Mesenchymal stem cell (in vitro differentiated cells and primary cell): ENCODE results near the gene SFSWAP. TPM values are rescaled to one million over a fixed set of nuclear protein-coding genes. Genes with fewer than 3 reads are reported as not detected.
"Not testable (repeated sequence)": the region's sequence is repeated elsewhere in the genome, so short reads cannot be mapped to it uniquely, and the experiment has no call there.

Source experiments
- DNase-seq: peaks from one replicate; pipeline ENCODE4 v3.0.0-alpha.2; 2013
- H2AFZ ChIP-seq: one replicate; pipeline ENCODE4 v1.6.1; 2013; ENCODE audit warnings: low read depth, mild to moderate bottlenecking, control low read depth, inconsistent platforms, low read length, moderate library complexity
- H2AK5ac ChIP-seq: 2 replicates; pipeline ENCODE4 v1.6.1; 2013; ENCODE audit warnings: low read length, moderate library complexity, mild to moderate bottlenecking, inconsistent platforms; ENCODE audit not compliant: severe bottlenecking
- H2BK120ac ChIP-seq: one replicate; pipeline ENCODE4 v1.6.1; 2013; ENCODE audit warnings: low read depth, mild to moderate bottlenecking, inconsistent platforms, low read length, moderate library complexity
- H2BK12ac ChIP-seq, 2 experiments: one replicate each; pipeline ENCODE4 v1.6.1; 2013; ENCODE audit warnings: inconsistent platforms in 2 of 2, low read length in 2 of 2, mild to moderate bottlenecking in 2 of 2, moderate library complexity in 2 of 2, control low read depth in 1 of 2
- H2BK15ac ChIP-seq: one replicate; pipeline ENCODE4 v1.6.1; 2013; ENCODE audit warnings: mild to moderate bottlenecking, low read depth, inconsistent platforms; ENCODE audit not compliant: poor library complexity, severe bottlenecking
- H2BK5ac ChIP-seq: 2 replicates; pipeline ENCODE4 v1.6.1; 2013; ENCODE audit warnings: low read depth, mild to moderate bottlenecking, low read length, control low read depth, inconsistent platforms; ENCODE audit not compliant: poor library complexity, severe bottlenecking
- H3K14ac ChIP-seq, 2 experiments: one replicate each; pipeline ENCODE4 v1.6.1; 2013; ENCODE audit warnings: inconsistent platforms in 2 of 2, low read length in 2 of 2, control low read depth in 1 of 2, mild to moderate bottlenecking in 1 of 2, moderate library complexity in 1 of 2
- H3K18ac ChIP-seq, 2 experiments: one replicate each; pipeline ENCODE4 v1.6.1; 2013; ENCODE audit warnings: inconsistent platforms in 2 of 2, low read length in 2 of 2, control low read depth in 1 of 2, low read depth in 1 of 2, mild to moderate bottlenecking in 1 of 2
- H3K23ac ChIP-seq, 2 experiments: one replicate each; pipeline ENCODE4 v1.6.1; 2013; ENCODE audit warnings: inconsistent platforms in 2 of 2, low read length in 2 of 2, mild to moderate bottlenecking in 2 of 2, moderate library complexity in 2 of 2, control low read depth in 1 of 2
- H3K27ac ChIP-seq: 2 replicates; pipeline ENCODE4 v1.5.1; 2013; ENCODE audit warnings: mild to moderate bottlenecking, moderate library complexity, low read length, control low read depth, inconsistent platforms; ENCODE audit not compliant: poor library complexity, severe bottlenecking
- H3K27me3 ChIP-seq, 2 experiments: 2 replicates each; pipeline versions ENCODE4 v1.6.1 to v1.7.0; 2013; ENCODE audit warnings: low read length in 2 of 2, mild to moderate bottlenecking in 2 of 2, moderate library complexity in 2 of 2, control low read depth in 1 of 2, inconsistent platforms in 1 of 2; ENCODE audit not compliant: control insufficient read depth in 1 of 2, insufficient read depth in 1 of 2
- H3K36me3 ChIP-seq, 2 experiments: 2 replicates each; pipeline versions ENCODE4 v1.6.1 to v1.7.0; 2013; ENCODE audit warnings: low read length in 2 of 2, control low read depth in 1 of 2, inconsistent platforms in 1 of 2, low read depth in 1 of 2, mild to moderate bottlenecking in 1 of 2; ENCODE audit not compliant: insufficient read depth in 2 of 2, control insufficient read depth in 1 of 2
- H3K4ac ChIP-seq, 2 experiments: one replicate each; pipeline ENCODE4 v1.6.1; 2013; ENCODE audit warnings: inconsistent platforms in 2 of 2, low read length in 2 of 2, mild to moderate bottlenecking in 2 of 2, moderate library complexity in 2 of 2, control low read depth in 1 of 2, low read depth in 1 of 2
- H3K4me1 ChIP-seq: 2 replicates; pipeline ENCODE4 v1.6.1; 2013; ENCODE audit warnings: low read depth, low read length, control low read depth; ENCODE audit not compliant: control insufficient read depth, insufficient read depth
- H3K4me2 ChIP-seq: 2 replicates; pipeline ENCODE4 v1.6.1; 2013; ENCODE audit warnings: low read length, mild to moderate bottlenecking, inconsistent platforms; ENCODE audit not compliant: poor library complexity, severe bottlenecking
- H3K4me3 ChIP-seq, 2 experiments: 2 replicates each; pipeline versions ENCODE4 v1.5.1 to v1.7.0; 2013; ENCODE audit warnings: low read length in 2 of 2, mild to moderate bottlenecking in 2 of 2, control low read depth in 1 of 2, low read depth in 1 of 2; ENCODE audit not compliant: insufficient read depth in 1 of 2
- H3K79me1 ChIP-seq: replicated peaks from 2 replicates; pipeline ENCODE4 v1.6.1; 2013; ENCODE audit warnings: mild to moderate bottlenecking, control low read depth, low read length, inconsistent platforms; ENCODE audit not compliant: poor library complexity, severe bottlenecking
- H3K9ac ChIP-seq: 2 replicates; pipeline ENCODE4 v1.7.0; 2013; ENCODE audit warnings: mild to moderate bottlenecking, low read length, moderate library complexity
- H3K9me3 ChIP-seq: 2 replicates; pipeline ENCODE4 v1.7.0; 2013; ENCODE audit warnings: mild to moderate bottlenecking, low read length; ENCODE audit not compliant: control insufficient read depth
- H4K8ac ChIP-seq: one replicate; pipeline ENCODE4 v1.6.1; 2013; ENCODE audit warnings: inconsistent platforms, mild to moderate bottlenecking, low read length, moderate library complexity
- H4K91ac ChIP-seq: one replicate; pipeline ENCODE4 v1.6.1; 2013; ENCODE audit warnings: mild to moderate bottlenecking, low read length, inconsistent platforms
- WGBS: methylation state at CpG from one replicate; pipeline ENCODE4 v1.1.7; 2013; ENCODE audit warnings: mixed read lengths; 5-methylcytosine and 5-hydroxymethylcytosine counted together
- polyA plus RNA-seq, 2 experiments: library from polyadenylated mRNA; stranded (reverse); fragments of 200-250 nt; gene quantifications; one replicate each; pipeline ENCODE4 v1.2.3, GENCODE V29; 2013

The SFSWAP gene
- 31.4 TPM for polyA plus RNA-seq (2013, experiment 1 of 2)
- polyA plus RNA-seq (2013, experiment 2 of 2), result 30.6 TPM

GRCh38 chr12:131710464-131711457 lies at the start of gene SFSWAP:
Gene SFSWAP (plus strand): TSS chr12:131711090. CDS start chr12:131711230, 140 bp downstream.
- H3K27ac ChIP-seq, result peak within 1 kb of the TSS; percentile 81
- H2AK5ac ChIP-seq, result no peak within 1 kb of the TSS
- no peak within 1 kb of the TSS for H2BK12ac ChIP-seq
- peak within 1 kb of the TSS; percentile 99 for H2AFZ ChIP-seq
- H3K4me1 ChIP-seq, result peaks cover 8% of the 10 kb centered on the region
- peak within 1 kb of the TSS; percentile 89 to 92 for H3K18ac ChIP-seq
- peak within 1 kb of the TSS; percentile 91 to 99 for H3K4me3 ChIP-seq
- H3K9ac ChIP-seq, result peak within 1 kb of the TSS; percentile 98
- H2BK5ac ChIP-seq, result peak within 1 kb of the TSS; percentile 100
- H4K8ac ChIP-seq, result peak within 1 kb of the TSS; percentile 97
- no peak within 1 kb of the TSS for H2BK15ac ChIP-seq
- peaks cover 11% of the 10 kb centered on the region for H3K79me1 ChIP-seq
- H3K4ac ChIP-seq, result peak within 1 kb of the TSS; percentile 79 to 81
- peaks cover 3% of the 10 kb centered on the region for H3K9me3 ChIP-seq
- H3K14ac ChIP-seq, result no peak within 1 kb of the TSS
- peak within 1 kb of the TSS; percentile 79 for H3K4me2 ChIP-seq
- H2BK120ac ChIP-seq, result peak within 1 kb of the TSS; percentile 91
- H3K27me3 ChIP-seq, result no peaks in the 10 kb centered on the region
- peak; percentile 85 for DNase-seq
- under 1% methylated on average over 81 of the region's 90 CpGs for WGBS
- peaks cover 11 to 23% of the 10 kb centered on the region in 2 experiments for H3K36me3 ChIP-seq
- H3K23ac ChIP-seq, result peak within 1 kb of the TSS in 1 of 2 experiments; percentile 68
- H4K91ac ChIP-seq, result peak within 1 kb of the TSS; percentile 77

GRCh38 chr12:131661170-131661985 lies 49.5 kb upstream of the SFSWAP start:
- H2BK12ac ChIP-seq, H3K27ac ChIP-seq, H3K18ac ChIP-seq, DNase-seq, H2AFZ ChIP-seq, H2BK5ac ChIP-seq, H3K4me2 ChIP-seq, H4K91ac ChIP-seq, H3K27me3 ChIP-seq, H3K4ac ChIP-seq, H3K79me1 ChIP-seq, H3K4me1 ChIP-seq, H3K4me3 ChIP-seq, H2BK15ac ChIP-seq, H3K23ac ChIP-seq, H3K36me3 ChIP-seq, H2AK5ac ChIP-seq, H3K9me3 ChIP-seq, H2BK120ac ChIP-seq, H3K9ac ChIP-seq, H4K8ac ChIP-seq, H3K14ac ChIP-seq: not testable (repeated sequence)
- WGBS, result no CpG with 5 or more reads among the region's 78 CpGs

- H3K14ac ChIP-seq, H3K4me3 ChIP-seq, H4K91ac ChIP-seq, H3K9me3 ChIP-seq, H3K4me2 ChIP-seq, H2BK120ac ChIP-seq, H2AK5ac ChIP-seq, H3K9ac ChIP-seq, H2BK12ac ChIP-seq, H3K18ac ChIP-seq, H2BK15ac ChIP-seq, H3K4me1 ChIP-seq, H3K4ac ChIP-seq, H2BK5ac ChIP-seq, DNase-seq, H3K79me1 ChIP-seq, H3K36me3 ChIP-seq, H2AFZ ChIP-seq, H3K23ac ChIP-seq, H3K27me3 ChIP-seq, H4K8ac ChIP-seq, H3K27ac ChIP-seq: not testable (repeated sequence)
- WGBS, result no CpG with 5 or more reads among the region's 28 CpGs
Measured at GRCh38 chr12:131661986-131662288, 49.0 kb upstream of the SFSWAP start.

GRCh38 chr12:131662346-131662745 lies 48.5 kb upstream of the SFSWAP start:
- not testable (repeated sequence) for H3K27me3 ChIP-seq, H4K91ac ChIP-seq, H3K18ac ChIP-seq, H3K4me2 ChIP-seq, H3K4me3 ChIP-seq, H3K14ac ChIP-seq, H2BK12ac ChIP-seq, H3K9ac ChIP-seq, H2AFZ ChIP-seq, H2AK5ac ChIP-seq, H2BK5ac ChIP-seq, H3K23ac ChIP-seq, H4K8ac ChIP-seq, H3K4ac ChIP-seq, H3K79me1 ChIP-seq, DNase-seq, H3K27ac ChIP-seq, H2BK15ac ChIP-seq, H3K9me3 ChIP-seq, H3K4me1 ChIP-seq, H3K36me3 ChIP-seq, H2BK120ac ChIP-seq
- 77% methylated on average over 5 of the region's 10 CpGs for WGBS
